ENCODE measurements around the gene OR2T5.
"Not testable (repeated sequence)": the region's sequence is repeated elsewhere in the genome, so short reads cannot be mapped to it uniquely, and the experiment has no call there.

Gene OR2T5

DNA sequence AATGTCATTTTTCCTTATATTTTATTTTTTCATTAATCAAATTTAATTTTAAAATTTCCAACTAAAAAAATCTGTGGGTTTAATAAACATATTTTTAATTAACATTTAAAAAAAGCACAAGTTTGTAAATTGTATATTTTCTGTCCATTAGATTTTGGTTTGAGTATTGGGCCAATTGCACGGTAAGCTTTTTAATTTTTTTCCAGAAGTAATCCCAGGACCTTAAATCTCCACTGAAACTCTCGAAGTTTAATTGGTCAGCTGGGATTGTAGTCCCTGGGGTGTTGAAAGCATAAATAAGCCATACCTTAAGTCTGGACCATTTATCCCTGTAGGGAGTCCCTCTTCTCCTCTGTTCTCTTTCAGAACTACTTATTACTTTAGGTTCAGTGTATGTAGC, 19.4 kb downstream of the OR2T5 start, which contains the start of gene OR2G6:
Gene OR2G6, plus strand, starts transcription at position 301 of the 400 bp plus-strand sequence. CDS start 13,574 bp downstream, outside the sequence.
- not testable (repeated sequence) for H3K9me2 ChIP-seq (replicated peaks; ENCODE audit: insufficient read depth, low read length); H2AFZ ChIP-seq (ENCODE audit: low read depth, low read length, severe bottlenecking); H4K20me1 ChIP-seq (ENCODE audit: low read depth, low read length); H3K79me2 ChIP-seq (ENCODE audit: insufficient read depth, low read length); H3K4me3 ChIP-seq (ENCODE audit: insufficient read depth, low read length, poor library complexity, severe bottlenecking); H3K27me3 ChIP-seq (ENCODE audit: low read length); H3K27ac ChIP-seq (ENCODE audit: low read depth, low read length); H3K36me3 ChIP-seq (ENCODE audit: low read length); H3K4me2 ChIP-seq (ENCODE audit: low read depth, low read length, poor library complexity, severe bottlenecking); H3K9me3 ChIP-seq (ENCODE audit: insufficient read depth, low read length); H3F3A ChIP-seq (ENCODE audit: insufficient read depth); H3K9ac ChIP-seq (ENCODE audit: low read length)

GRCh38 chr1:248510217-248510616, 21.8 kb downstream of the OR2T5 start:
- H4K20me1 ChIP-seq (ENCODE audit: low read depth, low read length); H3K9ac ChIP-seq (ENCODE audit: low read length); H3K4me3 ChIP-seq (ENCODE audit: insufficient read depth, low read length, poor library complexity, severe bottlenecking); H3K36me3 ChIP-seq (ENCODE audit: low read length); H3K9me2 ChIP-seq (replicated peaks; ENCODE audit: insufficient read depth, low read length); H3K4me2 ChIP-seq (ENCODE audit: low read depth, low read length, poor library complexity, severe bottlenecking); H3K27ac ChIP-seq (ENCODE audit: low read depth, low read length); H3F3A ChIP-seq (ENCODE audit: insufficient read depth); H2AFZ ChIP-seq (ENCODE audit: low read depth, low read length, severe bottlenecking); H3K27me3 ChIP-seq (ENCODE audit: low read length); H3K9me3 ChIP-seq (ENCODE audit: insufficient read depth, low read length); H3K79me2 ChIP-seq (ENCODE audit: insufficient read depth, low read length): not testable (repeated sequence)

DNA sequence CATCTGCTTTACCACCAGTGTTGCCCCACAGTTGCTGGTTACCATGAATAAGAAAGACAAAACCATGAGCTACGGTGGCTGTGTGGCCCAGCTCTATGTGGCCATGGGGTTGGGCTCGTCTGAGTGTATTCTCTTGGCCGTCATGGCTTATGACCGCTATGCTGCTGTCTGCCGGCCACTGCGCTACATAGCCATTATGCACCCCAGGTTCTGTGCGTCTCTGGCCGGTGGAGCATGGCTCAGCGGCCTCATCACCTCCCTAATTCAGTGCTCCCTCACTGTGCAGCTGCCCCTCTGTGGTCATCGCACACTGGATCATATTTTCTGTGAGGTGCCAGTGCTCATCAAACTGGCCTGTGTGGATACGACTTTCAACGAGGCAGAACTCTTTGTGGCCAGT, 33.5 kb downstream of the OR2T5 start:
- Histone ChIP-seq H3K27ac (ENCODE audit: low read depth, low read length) (no peak overlapping the region), H3K36me3 (ENCODE audit: low read length) (no peaks in the 10 kb centered on the region), H3K4me2 (ENCODE audit: low read depth, low read length, poor library complexity, severe bottlenecking) (no peak overlapping the region), H4K20me1 (ENCODE audit: low read depth, low read length) (no peaks in the 10 kb centered on the region), H3K79me2 (ENCODE audit: insufficient read depth, low read length) (no peaks in the 10 kb centered on the region), H2AFZ (ENCODE audit: low read depth, low read length, severe bottlenecking) (no peak overlapping the region), H3K27me3 (ENCODE audit: low read length) (no peaks in the 10 kb centered on the region), H3K9me3 (ENCODE audit: insufficient read depth, low read length) (no peaks in the 10 kb centered on the region), H3F3A (ENCODE audit: insufficient read depth) (no peaks in the 10 kb centered on the region), H3K9me2 (replicated peaks; ENCODE audit: insufficient read depth, low read length) (no peaks in the 10 kb centered on the region), H3K4me3 (ENCODE audit: insufficient read depth, low read length, poor library complexity, severe bottlenecking) (no peak overlapping the region), H3K9ac (ENCODE audit: low read length) (no peak overlapping the region)
- TF ChIP-seq CTCF (IDR thresholded peaks at IDR 0.05; ENCODE audit: insufficient read depth, low read length, poor library complexity, severe bottlenecking), result no peak
- TF ChIP-seq EZH2phosphoT487 (conservative IDR thresholded peaks at IDR 0.05; ENCODE audit: low read length), result no peak

- H3K79me2 ChIP-seq (ENCODE audit: insufficient read depth, low read length); H3F3A ChIP-seq (ENCODE audit: insufficient read depth); H2AFZ ChIP-seq (ENCODE audit: low read depth, low read length, severe bottlenecking); H3K9ac ChIP-seq (ENCODE audit: low read length); H4K20me1 ChIP-seq (ENCODE audit: low read depth, low read length); H3K27me3 ChIP-seq (ENCODE audit: low read length); H3K9me2 ChIP-seq (replicated peaks; ENCODE audit: insufficient read depth, low read length); H3K4me3 ChIP-seq (ENCODE audit: insufficient read depth, low read length, poor library complexity, severe bottlenecking); H3K4me2 ChIP-seq (ENCODE audit: low read depth, low read length, poor library complexity, severe bottlenecking); H3K9me3 ChIP-seq (ENCODE audit: insufficient read depth, low read length); H3K27ac ChIP-seq (ENCODE audit: low read depth, low read length); H3K36me3 ChIP-seq (ENCODE audit: low read length): not testable (repeated sequence)
Observed at GRCh38 chr1:248537449-248537848, 49.1 kb downstream of the OR2T5 start.
